ENCODE data around the gene ZFP69B.

- TF ChIP-seq CTCF (IDR thresholded peaks at IDR 0.05) (no peak), POLR2A (IDR thresholded peaks at IDR 0.05) (no peak)
These were observed 11.0 kb upstream of the ZFP69B start for GRCh38 chr1:40439247-40439646.
